ENCODE measurements around the gene FBXO2.

DNA sequence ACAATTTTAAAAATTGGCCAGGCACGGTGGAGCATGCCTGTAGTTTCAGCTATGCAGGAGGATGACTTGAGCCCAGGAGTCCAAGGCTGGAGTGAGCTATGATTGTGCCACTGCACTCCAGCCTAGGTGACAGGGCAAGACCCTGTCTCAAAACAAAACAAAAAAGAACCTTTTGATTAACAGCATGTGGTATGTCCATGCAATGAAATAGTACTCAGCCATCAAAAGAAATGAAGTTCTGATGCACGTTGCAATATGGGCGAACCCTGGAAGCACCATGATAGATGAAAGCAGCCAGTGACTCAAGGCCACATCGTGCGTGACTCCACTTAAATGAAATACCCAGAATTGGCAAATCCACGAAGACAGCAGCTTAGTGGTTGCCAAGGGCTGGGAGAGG, 47.5 kb downstream of the FBXO2 start:
- TF ChIP-seq CTCF (IDR thresholded peaks at IDR 0.05 in 2 of 3, conservative IDR thresholded peaks at IDR 0.05 in 1 of 3; ENCODE audit: borderline replicate concordance in 1 of 3, insufficient read depth in 1 of 3, low read depth in 2 of 3, low read length in 2 of 3) (no peak), POLR2A (IDR thresholded peaks at IDR 0.05; ENCODE audit: borderline replicate concordance, extremely low read depth, insufficient read depth, insufficient read length) (no peak), EZH2 (IDR thresholded peaks at IDR 0.05) (no peak), RAD21 (IDR thresholded peaks at IDR 0.05; ENCODE audit: low read depth) (no peak), CEBPB (IDR thresholded peaks at IDR 0.05; ENCODE audit: low read depth) (no peak), EZH2phosphoT487 (IDR thresholded peaks at IDR 0.05; ENCODE audit: borderline replicate concordance) (no peak), MAX (IDR thresholded peaks at IDR 0.05) (no peak)
